ENCODE data around the gene R3HDM4. TPM values are rescaled to one million over a fixed set of nuclear protein-coding genes. Genes with fewer than 3 reads are reported as not detected.

The R3HDM4 gene
- total RNA-seq, 4 donors from 2014 or later = 29.2 to 45.8 (median 34.9) TPM

- Histone ChIP-seq H3K4me3 (replicated peaks in 1 of 3) (no peak overlapping the region), H3K36me3 (peaks cover 0 to 3% of the 10 kb centered on the region in 2 donors), H3K27ac (no peak overlapping the region), H3K9me3 (no peaks in the 10 kb centered on the region), H3K4me1 (peaks cover 0 to 15% of the 10 kb centered on the region in 2 donors), H3K27me3 (no peaks in the 10 kb centered on the region)
- DNase-seq = peak in 1 of 2 donors; percentile 47
- TF ChIP-seq POLR2A (IDR thresholded peaks at IDR 0.05) = no peak
- TF ChIP-seq, protein P1, sequence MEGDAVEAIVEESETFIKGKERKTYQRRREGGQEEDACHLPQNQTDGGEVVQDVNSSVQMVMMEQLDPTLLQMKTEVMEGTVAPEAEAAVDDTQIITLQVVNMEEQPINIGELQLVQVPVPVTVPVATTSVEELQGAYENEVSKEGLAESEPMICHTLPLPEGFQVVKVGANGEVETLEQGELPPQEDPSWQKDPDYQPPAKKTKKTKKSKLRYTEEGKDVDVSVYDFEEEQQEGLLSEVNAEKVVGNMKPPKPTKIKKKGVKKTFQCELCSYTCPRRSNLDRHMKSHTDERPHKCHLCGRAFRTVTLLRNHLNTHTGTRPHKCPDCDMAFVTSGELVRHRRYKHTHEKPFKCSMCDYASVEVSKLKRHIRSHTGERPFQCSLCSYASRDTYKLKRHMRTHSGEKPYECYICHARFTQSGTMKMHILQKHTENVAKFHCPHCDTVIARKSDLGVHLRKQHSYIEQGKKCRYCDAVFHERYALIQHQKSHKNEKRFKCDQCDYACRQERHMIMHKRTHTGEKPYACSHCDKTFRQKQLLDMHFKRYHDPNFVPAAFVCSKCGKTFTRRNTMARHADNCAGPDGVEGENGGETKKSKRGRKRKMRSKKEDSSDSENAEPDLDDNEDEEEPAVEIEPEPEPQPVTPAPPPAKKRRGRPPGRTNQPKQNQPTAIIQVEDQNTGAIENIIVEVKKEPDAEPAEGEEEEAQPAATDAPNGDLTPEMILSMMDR (IDR thresholded peaks at IDR 0.05) = no peak
- intact Hi-C loops (cut with DNase I) = no loop called here
- WGBS, 2 donors = 76 to 83% methylated on average over 30 to 32 of the region's 32 CpGs
These were observed 9.7 kb downstream of the R3HDM4 start for GRCh38 chr19:903266-903797.

DNA sequence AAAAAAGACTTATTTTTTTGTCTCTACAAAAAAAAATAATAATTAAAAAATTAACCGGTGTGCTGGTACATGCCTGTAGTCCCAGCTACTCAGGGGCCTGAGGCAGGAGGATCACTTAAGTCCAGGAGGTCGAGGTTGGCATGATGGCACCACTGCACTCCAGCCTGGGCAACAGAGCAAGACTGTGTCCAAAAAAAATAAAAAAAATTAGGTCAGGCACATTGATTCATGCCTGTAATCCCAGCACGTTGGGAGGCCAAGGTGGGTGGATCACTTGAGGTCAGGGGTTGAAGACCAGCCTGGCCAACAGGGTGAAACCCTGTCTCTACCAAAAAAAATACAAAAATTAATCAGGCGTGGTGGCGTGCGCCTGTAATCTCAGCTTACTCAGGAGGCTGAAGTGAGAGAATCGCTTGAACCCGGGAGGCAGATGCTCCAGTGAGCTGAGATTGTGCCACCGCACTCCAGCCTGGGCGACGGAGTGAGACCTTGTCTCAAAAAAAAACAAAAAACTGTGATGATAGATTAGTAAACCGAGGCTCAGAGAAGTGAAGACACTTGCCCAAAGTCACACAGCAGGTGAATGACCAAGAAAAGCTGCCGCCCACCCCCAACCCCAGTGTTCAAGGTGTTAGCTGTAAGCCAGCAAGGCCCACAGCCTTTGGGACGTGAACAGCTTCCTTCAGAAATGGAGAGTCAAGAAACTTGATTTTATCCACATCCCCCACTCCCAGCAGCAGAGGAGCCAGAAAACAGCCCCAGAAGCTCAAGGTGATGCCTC lies 10.4 kb downstream of the R3HDM4 start:
- intact Hi-C loops (cut with DNase I) = no loop called here
- Histone ChIP-seq H3K27me3 (no peaks in the 10 kb centered on the region), H3K4me3 (replicated peaks in 1 of 3) (no peak overlapping the region), H3K4me1 (peaks cover 0 to 15% of the 10 kb centered on the region in 2 donors), H3K9me3 (no peaks in the 10 kb centered on the region), H3K36me3 (peaks cover 0 to 3% of the 10 kb centered on the region in 2 donors), H3K27ac (no peak overlapping the region)
- TF ChIP-seq, protein P1 (IDR thresholded peaks at IDR 0.05) = no peak
- no peak for TF ChIP-seq POLR2A (IDR thresholded peaks at IDR 0.05)
- WGBS, 2 donors = 70 to 75% methylated on average over 14 of the region's 14 CpGs
- peak; percentile 38 to 54 for DNase-seq

DNA sequence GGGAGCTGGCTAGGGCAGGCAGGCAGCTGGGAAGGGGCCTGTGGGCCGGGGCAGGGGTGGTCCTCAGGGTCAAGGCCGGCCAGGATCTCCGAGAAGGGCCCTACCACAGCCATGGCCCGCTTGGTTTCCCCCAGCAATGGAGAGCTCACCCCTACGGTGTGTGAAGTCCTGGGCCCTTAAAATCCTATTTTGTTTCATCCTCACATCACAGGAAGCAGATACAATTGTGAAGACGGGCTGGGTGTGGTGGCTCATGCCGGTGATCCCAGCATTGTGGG lies 11.0 kb downstream of the R3HDM4 start:
- WGBS, 2 donors = 80 to 92% methylated on average over 4 to 7 of the region's 7 CpGs
- TF ChIP-seq, protein P1 (IDR thresholded peaks at IDR 0.05) = no peak
- no peak for TF ChIP-seq POLR2A (IDR thresholded peaks at IDR 0.05)
- Histone ChIP-seq H3K4me1 (peaks cover 0 to 15% of the 10 kb centered on the region in 2 donors), H3K27me3 (no peaks in the 10 kb centered on the region), H3K4me3 (replicated peaks in 1 of 3) (no peak overlapping the region), H3K27ac (no peak overlapping the region), H3K36me3 (peaks cover 0 to 3% of the 10 kb centered on the region in 2 donors), H3K9me3 (no peaks in the 10 kb centered on the region)
- intact Hi-C loops (cut with DNase I) = no loop called here
- no peak for DNase-seq

DNA sequence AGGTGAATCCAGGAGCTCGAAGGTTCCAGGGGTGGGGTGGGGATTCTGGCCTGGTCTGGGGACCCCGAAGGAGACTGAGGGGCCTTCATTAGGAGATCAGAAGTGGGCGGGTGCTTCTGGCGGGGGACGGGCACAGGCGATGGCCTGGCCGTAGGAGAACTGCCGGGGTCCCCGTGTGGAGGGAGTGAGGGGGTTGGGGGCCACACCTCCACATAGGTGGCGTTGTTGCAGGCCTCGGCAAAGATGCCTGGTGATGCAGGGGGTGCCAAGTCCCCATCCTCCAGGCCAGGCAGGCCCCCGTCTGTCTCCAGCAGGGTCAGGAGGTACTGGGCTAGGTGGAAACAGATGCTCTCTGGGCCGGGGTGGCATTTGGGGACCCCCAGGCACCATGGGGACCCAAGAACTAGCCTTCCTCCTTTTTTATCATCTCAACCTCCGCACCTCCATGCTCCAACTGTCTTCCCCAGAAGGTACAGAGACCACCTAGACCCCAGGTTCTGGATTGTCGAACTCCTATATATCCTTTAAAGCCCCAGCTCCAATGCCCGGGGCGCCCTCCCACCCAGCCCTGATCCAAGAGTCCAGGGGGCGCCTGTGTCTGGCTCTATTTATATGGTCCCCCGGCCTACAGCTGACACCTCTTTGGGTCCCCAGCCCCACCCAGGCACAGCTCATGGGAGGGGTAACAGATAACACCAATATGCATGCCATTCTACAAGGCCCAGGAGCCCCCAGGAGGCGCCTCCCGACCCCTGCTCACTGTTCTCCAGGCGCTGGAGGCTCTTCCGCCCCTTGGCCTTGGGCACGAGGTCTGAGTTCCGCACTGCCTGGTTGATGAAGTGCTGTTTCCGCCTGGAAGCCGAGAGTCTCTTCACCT lies 11.6 kb downstream of the R3HDM4 start:
- Histone ChIP-seq H3K27me3 (no peaks in the 10 kb centered on the region), H3K4me1 (peaks cover 0 to 15% of the 10 kb centered on the region in 2 donors), H3K27ac (no peak overlapping the region), H3K9me3 (no peaks in the 10 kb centered on the region), H3K36me3 (peaks cover 0 to 3% of the 10 kb centered on the region in 2 donors), H3K4me3 (replicated peaks in 1 of 3) (no peak overlapping the region)
- no peak for DNase-seq
- TF ChIP-seq POLR2A (IDR thresholded peaks at IDR 0.05) = no peak
- TF ChIP-seq, protein P1 (IDR thresholded peaks at IDR 0.05) = no peak
- intact Hi-C loops (cut with DNase I) = no loop called here
- WGBS, 2 donors = 92 to 96% methylated on average over 25 to 26 of the region's 27 CpGs
